A673 (cell line): Measurements from ENCODE around the gene TTLL5. TPM values are rescaled to one million over a fixed set of nuclear protein-coding genes. Genes with fewer than 3 reads are reported as not detected.

Experiments used
- BruUV-seq: library from RNA; stranded (reverse); fragments of 400-500 nt; replicated peaks from 2 replicates; lab custom pipeline; 2021; lab: Mats Ljungman, UMichigan
- CTCF ChIA-PET: fragments of 300-600 bp; sonication (Branson Sonifier 250); formaldehyde crosslinking; loops from one replicate; lab custom pipeline; 2022; ENCODE audit warnings: antibody characterized with exemption; lab: Charles Lee
- POLR2A ChIA-PET: fragments of 300-600 bp; sonication (Branson Sonifier 250); formaldehyde crosslinking; loops from one replicate; lab custom pipeline; 2022; ENCODE audit warnings: antibody characterized with exemption; ENCODE audit not compliant: low non-redundant PET; lab: Charles Lee
- DNase-seq: peaks from one replicate; pipeline ENCODE4 v3.0.0-alpha.2; 2015; ENCODE audit warnings: low spot score
- H3K27ac ChIP-seq: fragments of 200-600 bp; sonication (generic); 2 replicates; pipeline ENCODE4 v1.5.1; 2016; ENCODE audit warnings: mixed run types, low read depth, mild to moderate bottlenecking, mixed read lengths, antibody characterized with exemption, low read length; ENCODE audit not compliant: poor library complexity, severe bottlenecking
- H3K27me3 ChIP-seq: fragments of 200-600 bp; sonication (generic); replicated peaks from 2 replicates; pipeline ENCODE4 v1.6.1; 2017; ENCODE audit warnings: mixed run types, low read depth, mild to moderate bottlenecking, mixed read lengths, antibody characterized with exemption, low read length; ENCODE audit not compliant: insufficient read depth, poor library complexity
- H3K36me3 ChIP-seq: fragments of 200-600 bp; sonication (generic); 2 replicates; pipeline ENCODE4 v1.6.1; 2016; ENCODE audit warnings: mixed run types, mild to moderate bottlenecking, mixed read lengths, antibody characterized with exemption, low read length; ENCODE audit not compliant: insufficient read depth, poor library complexity, severe bottlenecking
- H3K4me1 ChIP-seq: fragments of 200-600 bp; sonication (generic); 2 replicates; pipeline ENCODE4 v1.6.1; 2017; ENCODE audit warnings: mixed run types, mild to moderate bottlenecking, mixed read lengths, antibody characterized with exemption, low read length; ENCODE audit not compliant: insufficient read depth, poor library complexity, severe bottlenecking
- H3K4me3 ChIP-seq: fragments of 200-600 bp; sonication (generic); 2 replicates; pipeline ENCODE4 v1.5.1; 2016; ENCODE audit warnings: low read depth, mixed run types, mild to moderate bottlenecking, mixed read lengths, low read length; ENCODE audit not compliant: poor library complexity, severe bottlenecking
- H3K9me3 ChIP-seq: fragments of 200-600 bp; sonication (generic); 2 replicates; pipeline ENCODE4 v1.6.1; 2016; ENCODE audit warnings: mixed run types, low read depth, mild to moderate bottlenecking, mixed read lengths, antibody characterized with exemption, low read length; ENCODE audit not compliant: poor library complexity, severe bottlenecking
- EZH2 ChIP-seq: fragments of 200-600 bp; sonication (generic); IDR thresholded peaks from 2 replicates; pipeline ENCODE4 v1.6.1; 2017; ENCODE audit warnings: borderline replicate concordance, low read depth, mild to moderate bottlenecking, mixed read lengths, antibody characterized with exemption, low read length; ENCODE audit not compliant: poor library complexity, severe bottlenecking
- intact Hi-C: fragments of 100-400 bp; cut with micrococcal nuclease; formaldehyde crosslinking; loops from one replicate; pipeline ENCODE4 v1.10.0; 2022; ENCODE audit not compliant: unreplicated experiment
- total RNA-seq: library from RNA; stranded (reverse); gene quantifications from 2 replicates; pipeline ENCODE4 v1.2.3, GENCODE V29; 2021
- TF ChIP-seq, protein P1 (sequence below): fragments of 300-800, 200-600 bp; sonication (generic); conservative IDR thresholded peaks from 2 replicates; pipeline ENCODE4 v1.5.1; 2017; ENCODE audit warnings: low read depth, mild to moderate bottlenecking, antibody characterized with exemption, low read length, moderate library complexity, mixed read lengths

Gene TTLL5
- total RNA-seq, 1 experiment from 2014 or later, result 56.7 TPM

DNA sequence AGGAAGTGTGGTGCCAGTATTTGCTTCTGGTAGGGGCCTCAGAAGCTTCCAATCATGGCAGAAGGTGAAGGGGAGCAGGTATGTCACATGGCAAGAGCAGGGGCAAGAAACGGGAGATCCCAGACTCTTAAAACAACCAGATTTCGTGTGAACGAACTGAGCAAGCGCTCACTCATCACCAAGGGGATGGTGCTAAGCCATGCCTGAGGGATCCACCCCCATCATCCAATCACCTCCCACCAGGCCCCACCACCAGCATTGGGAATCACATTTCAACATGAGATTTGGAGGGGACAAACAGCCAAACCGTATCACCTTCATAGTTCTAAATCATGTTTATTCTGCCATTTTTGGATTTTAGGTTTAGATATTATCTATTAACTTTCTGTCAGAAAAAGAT is 179.9 kb downstream of the TTLL5 start:
- TF ChIP-seq EZH2, result no peak
- TF ChIP-seq, protein P1, sequence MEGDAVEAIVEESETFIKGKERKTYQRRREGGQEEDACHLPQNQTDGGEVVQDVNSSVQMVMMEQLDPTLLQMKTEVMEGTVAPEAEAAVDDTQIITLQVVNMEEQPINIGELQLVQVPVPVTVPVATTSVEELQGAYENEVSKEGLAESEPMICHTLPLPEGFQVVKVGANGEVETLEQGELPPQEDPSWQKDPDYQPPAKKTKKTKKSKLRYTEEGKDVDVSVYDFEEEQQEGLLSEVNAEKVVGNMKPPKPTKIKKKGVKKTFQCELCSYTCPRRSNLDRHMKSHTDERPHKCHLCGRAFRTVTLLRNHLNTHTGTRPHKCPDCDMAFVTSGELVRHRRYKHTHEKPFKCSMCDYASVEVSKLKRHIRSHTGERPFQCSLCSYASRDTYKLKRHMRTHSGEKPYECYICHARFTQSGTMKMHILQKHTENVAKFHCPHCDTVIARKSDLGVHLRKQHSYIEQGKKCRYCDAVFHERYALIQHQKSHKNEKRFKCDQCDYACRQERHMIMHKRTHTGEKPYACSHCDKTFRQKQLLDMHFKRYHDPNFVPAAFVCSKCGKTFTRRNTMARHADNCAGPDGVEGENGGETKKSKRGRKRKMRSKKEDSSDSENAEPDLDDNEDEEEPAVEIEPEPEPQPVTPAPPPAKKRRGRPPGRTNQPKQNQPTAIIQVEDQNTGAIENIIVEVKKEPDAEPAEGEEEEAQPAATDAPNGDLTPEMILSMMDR, result no peak
- POLR2A ChIA-PET, result no interaction called here

DNA sequence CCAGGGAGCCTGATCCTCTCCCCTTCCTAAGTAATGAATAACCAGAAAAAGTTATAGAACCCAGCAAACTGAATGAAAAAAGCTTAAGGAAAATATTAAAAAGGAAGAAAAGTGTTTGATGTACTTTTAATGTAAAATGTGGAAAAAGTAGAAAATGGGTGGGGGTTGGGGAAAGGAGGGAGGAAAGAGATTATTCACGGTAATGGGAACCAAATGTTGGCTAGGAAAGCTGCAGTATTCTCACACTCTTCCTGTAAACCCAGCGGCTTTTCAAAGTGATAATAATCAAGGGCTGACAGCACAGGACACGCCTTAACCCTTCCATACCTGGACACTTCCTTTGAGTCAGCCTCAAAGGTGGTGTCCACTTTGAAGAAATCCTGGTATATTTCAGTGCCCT is 181.5 kb downstream of the TTLL5 start:
- ChIA-PET CTCF (no interaction called here), POLR2A (no interaction called here)

More for the DNA sequence above, 179.9 kb downstream of the TTLL5 start:
- intact Hi-C loops, result no loop called here
- no TSS peak for BruUV-seq
- CTCF ChIA-PET, result no interaction called here
- H3K4me3 ChIP-seq, result no peak overlapping the region
- H3K36me3 ChIP-seq, result no peaks in the 10 kb centered on the region
- H3K27ac ChIP-seq, result no peak overlapping the region
- no peaks in the 10 kb centered on the region for H3K9me3 ChIP-seq
- DNase-seq, result no peak
- no peaks in the 10 kb centered on the region for H3K27me3 ChIP-seq
- peaks cover 5% of the 10 kb centered on the region for H3K4me1 ChIP-seq

DNA sequence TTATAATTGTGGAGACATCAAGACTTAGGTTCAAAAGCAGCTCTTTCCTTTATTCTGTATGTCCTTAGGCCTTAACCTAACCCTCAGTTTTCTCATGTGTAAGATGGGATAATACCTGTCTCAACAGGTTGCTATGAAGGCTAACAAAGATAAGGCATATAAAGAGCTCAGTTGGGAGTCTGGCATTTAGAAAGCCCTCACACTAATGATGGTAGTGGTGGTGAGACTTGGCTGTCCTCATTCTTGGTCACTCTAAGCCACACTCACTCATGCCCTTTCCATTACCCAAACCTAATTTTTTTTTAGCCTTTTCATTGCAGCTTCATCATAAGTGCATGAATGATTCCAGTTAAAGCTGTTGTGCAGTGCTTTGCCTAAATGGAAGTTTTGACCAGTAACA is 183.4 kb downstream of the TTLL5 start:
- CTCF ChIA-PET, result no interaction called here
- Histone ChIP-seq H3K9me3 (no peaks in the 10 kb centered on the region), H3K4me3 (no peak overlapping the region), H3K4me1 (peaks cover 5% of the 10 kb centered on the region), H3K27me3 (no peaks in the 10 kb centered on the region), H3K27ac (no peak overlapping the region), H3K36me3 (no peaks in the 10 kb centered on the region)
- no TSS peak for BruUV-seq
- intact Hi-C loops, result no loop called here
- no peak for DNase-seq
- no peak for TF ChIP-seq EZH2
- TF ChIP-seq, protein P1, result no peak
- POLR2A ChIA-PET, result no interaction called here

More for the DNA sequence above, 181.5 kb downstream of the TTLL5 start:
- BruUV-seq, result no TSS peak
- H3K27ac ChIP-seq, result no peak overlapping the region
- peaks cover 5% of the 10 kb centered on the region for H3K4me1 ChIP-seq
- H3K27me3 ChIP-seq, result no peaks in the 10 kb centered on the region
- no peaks in the 10 kb centered on the region for H3K9me3 ChIP-seq
- no peak for DNase-seq
- TF ChIP-seq, protein P1, result no peak
- no peak for TF ChIP-seq EZH2
- H3K4me3 ChIP-seq, result no peak overlapping the region
- H3K36me3 ChIP-seq, result no peaks in the 10 kb centered on the region
- intact Hi-C loops, result no loop called here
